ENCODE measurements around the gene CACNA1H.

Gene CACNA1H

DNA sequence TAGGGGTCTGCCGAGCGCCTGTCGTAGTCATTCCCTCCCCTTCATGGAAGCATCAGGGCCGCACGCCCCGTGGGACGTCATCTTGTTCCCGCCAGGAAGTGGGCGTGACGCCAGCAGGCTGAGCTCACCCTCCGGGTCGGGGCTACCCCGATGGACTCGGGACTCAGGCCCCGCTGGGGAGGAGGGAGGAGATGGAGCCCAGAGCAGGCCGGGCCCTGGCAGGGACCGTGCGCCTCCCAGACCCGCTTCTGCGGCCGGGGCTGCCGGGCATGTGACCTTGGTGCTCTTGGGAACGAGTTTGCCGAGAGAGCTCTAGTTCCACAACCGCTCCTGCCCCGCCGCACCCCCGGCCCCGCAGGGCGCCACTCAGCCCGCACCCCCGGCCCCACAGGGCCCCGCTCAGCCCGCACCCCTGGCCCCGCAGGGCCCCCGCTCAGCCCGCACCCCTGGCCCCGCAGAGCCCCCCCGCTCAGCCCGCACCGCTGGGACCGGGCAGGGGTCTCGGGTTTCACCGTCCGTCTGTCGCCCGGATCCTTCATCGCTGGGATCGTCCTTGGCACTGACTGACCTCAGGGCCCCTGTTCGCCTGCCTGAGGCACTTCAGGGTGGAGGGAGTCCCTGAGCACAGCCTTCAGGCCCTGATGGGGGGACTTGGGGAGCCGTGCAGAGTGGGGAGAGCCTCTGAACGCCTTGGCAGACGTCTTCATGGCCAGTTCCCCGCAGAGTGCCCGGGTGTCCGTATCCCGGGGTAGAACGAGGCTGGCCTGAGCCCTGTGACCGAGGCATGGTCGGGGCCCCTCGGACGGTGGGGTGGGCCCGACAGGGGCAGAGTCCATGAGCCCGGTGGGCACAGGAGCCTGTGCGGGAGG is 5.8 kb downstream of the CACNA1H start:
- no peak for DNase-seq (ENCODE audit: low read depth, low spot score)

DNA sequence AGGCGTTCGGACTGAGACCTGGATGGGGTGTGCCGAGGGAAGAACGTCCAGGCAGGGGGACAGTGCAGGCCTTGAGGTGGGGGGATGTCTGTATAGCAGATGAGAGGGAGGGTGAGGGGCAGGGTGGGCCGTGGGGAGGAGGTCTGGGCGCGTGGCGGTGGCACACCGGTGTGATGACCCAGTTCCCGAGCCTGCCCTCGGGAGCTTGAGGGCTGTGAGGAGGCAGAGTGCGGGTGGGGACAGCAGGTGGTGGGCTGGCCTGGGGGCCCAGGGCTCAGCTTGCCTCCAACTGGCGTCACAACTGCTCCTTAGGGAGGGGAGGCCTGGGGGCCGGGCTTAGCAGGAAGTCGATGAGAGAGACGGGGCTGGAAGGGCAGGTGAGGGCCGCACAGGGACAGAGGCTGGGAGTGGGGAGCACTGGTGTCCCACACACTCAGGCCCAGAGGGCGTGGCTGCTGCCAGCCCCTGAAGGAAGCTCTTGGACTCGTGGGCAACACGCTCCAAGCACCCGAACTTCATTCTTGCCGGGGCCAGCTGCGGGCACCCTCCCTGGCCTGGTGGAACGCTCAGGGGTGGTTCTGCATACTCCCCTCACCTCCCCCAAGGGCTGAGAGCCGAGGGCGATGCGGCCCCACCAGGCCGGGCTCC is 6.5 kb downstream of the CACNA1H start:
- DNase-seq (ENCODE audit: low read depth, low spot score), result no peak

DNA sequence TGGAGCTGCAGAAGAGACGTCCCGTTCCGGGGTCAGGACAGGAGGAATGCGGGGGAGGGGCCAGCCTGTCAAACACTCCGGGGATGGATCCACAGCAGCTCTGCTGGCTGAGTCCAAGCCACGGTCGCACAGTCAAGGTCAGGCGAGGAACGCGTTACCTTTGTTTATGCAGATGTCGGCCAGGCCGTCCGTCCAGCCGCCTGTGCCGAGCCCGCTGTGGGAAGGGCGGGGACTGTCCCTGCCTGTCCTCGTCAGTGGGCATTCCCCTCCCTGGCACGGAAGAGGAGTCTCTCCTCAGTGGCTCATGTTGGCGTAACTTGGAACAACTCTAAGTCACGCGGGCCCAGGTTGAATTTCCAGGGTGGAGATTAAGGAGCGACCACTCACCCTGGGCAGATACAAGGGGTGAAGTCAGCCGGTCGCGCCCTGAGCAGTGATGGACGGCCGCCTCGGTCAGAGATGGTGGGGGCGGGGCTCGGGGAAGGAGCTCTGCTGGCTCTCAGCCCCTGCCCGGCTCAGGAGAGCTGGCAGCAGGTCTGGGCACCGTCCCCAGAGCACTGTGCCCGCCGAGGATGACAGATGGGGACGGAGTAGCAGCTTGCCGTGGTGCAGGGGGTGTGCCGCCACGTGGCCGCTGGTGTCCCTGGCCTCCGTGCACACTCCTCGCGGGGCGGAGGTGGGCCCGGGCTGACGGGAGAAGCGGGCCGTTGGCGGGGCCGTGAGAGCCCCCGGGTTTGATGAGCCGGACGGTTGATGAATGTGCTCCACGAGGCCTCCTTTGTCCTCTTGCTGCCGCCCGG is 7.3 kb downstream of the CACNA1H start:
- DNase-seq (ENCODE audit: low read depth, low spot score), result no peak

DNA sequence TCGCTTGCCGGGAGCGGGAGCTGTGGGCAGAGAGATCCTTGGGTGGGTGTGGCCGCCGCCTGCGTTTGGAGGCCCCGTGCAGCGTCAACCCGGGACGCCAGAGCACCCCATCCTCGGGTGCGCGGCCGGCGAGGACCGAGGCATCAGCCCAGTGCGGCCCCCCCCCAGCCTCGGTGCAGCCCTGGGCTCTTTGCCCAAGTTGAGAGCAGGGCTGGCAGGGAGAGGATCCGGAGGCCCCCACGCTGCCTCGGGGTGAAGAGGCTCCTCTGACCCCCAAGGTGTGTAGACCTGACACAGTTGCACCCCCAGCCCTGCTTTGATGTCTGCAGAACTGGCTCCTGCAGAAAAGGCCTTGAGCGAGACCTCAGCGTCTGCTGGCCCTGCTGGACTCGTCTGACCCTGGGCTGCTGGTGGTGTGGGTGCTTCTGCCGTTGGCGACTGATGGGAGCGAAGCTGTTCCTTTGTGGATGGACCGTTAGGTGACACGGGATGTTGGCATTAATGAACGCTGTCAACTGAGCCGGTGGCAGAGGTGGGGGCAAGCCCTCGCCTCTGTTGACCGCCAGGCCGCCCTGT is 8.0 kb downstream of the CACNA1H start:
- no peak for DNase-seq (ENCODE audit: low read depth, low spot score)

DNA sequence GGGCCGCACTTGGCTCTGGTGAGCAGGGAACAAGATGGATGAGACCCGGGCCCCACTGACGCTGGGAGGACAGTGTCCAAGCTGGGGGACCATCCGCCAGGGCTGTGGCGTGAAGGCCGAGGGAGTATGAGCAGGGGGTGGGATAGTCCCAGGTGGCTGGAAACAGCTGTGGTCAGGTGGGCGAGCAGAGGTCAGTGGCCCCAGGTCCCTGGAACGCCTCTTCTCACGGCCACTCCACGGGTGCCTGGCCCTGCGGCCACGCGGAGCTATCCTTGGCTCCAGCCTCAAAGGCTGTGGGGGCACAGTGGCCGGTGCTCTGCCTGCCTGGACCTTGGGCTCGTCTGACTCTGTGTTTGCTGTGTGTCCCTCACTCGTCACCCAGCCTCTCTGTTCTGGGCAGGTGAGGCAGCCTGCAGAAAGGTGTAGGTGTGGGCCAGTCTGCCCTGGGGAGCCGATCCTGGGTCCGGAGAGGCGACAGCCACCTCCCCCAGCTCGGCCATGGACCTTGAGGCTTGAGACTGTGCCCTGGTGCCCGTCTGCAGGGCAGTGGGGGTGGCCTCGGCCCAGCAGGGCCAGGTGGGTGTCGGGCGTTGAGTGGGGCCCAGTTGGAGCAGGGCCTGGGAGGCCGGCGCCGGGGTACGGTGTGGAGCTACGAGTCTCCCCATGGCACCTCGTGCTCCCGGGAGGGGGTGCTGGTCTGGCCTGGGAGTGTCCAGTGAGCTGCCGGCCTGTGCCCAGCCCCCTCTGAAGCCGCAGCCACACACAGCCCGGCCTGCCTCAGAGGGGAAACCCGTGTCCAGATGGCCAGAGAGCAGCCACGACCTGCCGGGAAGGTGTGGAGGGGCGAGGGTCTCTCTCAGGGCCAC is 10.0 kb downstream of the CACNA1H start:
- no peak for DNase-seq (ENCODE audit: low read depth, low spot score)

DNA sequence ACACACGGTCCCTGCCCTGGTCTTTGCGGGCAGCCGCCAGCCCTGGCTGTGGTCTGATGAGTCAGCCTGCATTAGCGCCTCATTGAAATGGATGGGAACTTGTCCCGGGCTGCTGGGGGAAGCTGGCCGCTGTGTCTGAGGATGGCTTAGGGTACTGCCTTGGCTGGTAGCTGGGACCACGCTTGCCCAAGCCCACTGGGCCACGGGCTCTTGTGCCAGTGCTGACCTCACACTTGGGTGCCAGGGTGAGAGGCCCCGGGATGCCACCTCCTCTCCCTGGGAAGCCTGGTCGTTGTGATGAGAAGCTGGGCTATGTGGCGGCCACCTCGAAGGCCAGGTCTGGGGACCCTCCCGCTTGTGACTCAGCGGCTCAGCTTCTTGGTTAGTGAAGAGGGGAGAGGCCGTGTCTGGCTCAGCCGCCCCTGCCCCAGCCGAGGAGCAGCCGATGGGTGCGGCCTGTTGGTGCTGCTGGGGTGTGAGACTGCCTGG is 10.7 kb downstream of the CACNA1H start:
- DNase-seq (ENCODE audit: low read depth, low spot score), result no peak

DNA sequence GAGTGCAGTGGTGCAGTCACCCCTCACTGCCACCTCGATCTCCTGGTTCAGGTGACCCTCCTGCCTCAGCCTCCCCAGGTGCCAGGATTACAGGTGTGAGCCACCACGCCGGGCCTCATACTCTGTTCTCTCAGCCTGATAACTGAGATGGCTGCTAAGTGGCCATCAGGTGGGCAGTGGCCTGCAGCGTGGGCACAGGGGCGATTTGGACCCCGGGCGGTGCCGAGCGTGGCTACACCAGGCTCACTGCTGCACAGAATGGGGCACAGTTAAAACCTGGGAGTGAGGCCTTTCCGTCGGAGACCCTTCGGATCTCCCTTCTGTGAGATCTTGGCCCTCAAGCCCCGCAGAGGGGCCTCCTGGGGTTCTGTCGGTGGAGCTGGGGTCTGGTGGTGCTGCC is 11.5 kb downstream of the CACNA1H start:
- DNase-seq (ENCODE audit: low read depth, low spot score), result no peak

- no peak for DNase-seq (ENCODE audit: low read depth, low spot score)
These were observed 12.1 kb downstream of the CACNA1H start for GRCh38 chr16:1164975-1165374.

DNA sequence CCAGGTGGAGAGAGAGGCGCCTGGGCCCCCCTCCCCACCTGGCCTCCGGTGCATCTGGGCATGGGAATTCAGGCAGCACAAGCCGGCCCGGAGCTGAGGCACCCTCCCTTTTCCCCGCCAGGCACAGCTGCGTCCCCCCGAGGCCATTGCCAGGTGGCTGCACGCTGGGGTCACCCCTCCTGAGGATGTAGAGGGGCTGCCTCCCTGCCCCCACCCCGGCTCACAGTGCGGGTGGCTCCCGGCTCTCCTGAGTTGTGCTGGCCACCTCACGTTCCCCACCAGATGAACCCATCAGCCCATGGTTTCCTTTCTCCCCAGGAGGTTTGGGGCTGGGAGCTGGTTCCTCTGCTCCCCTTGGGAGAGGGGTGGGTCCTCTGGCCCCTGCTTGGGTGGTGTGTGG is 12.6 kb downstream of the CACNA1H start:
- DNase-seq (ENCODE audit: low read depth, low spot score), result no peak

- no peak for DNase-seq (ENCODE audit: low read depth, low spot score)
These were observed 14.6 kb downstream of the CACNA1H start for GRCh38 chr16:1167276-1168107.

GRCh38 chr16:1168837-1169236 is 15.9 kb downstream of the CACNA1H start:
- DNase-seq (ENCODE audit: low read depth, low spot score), result no peak

DNA sequence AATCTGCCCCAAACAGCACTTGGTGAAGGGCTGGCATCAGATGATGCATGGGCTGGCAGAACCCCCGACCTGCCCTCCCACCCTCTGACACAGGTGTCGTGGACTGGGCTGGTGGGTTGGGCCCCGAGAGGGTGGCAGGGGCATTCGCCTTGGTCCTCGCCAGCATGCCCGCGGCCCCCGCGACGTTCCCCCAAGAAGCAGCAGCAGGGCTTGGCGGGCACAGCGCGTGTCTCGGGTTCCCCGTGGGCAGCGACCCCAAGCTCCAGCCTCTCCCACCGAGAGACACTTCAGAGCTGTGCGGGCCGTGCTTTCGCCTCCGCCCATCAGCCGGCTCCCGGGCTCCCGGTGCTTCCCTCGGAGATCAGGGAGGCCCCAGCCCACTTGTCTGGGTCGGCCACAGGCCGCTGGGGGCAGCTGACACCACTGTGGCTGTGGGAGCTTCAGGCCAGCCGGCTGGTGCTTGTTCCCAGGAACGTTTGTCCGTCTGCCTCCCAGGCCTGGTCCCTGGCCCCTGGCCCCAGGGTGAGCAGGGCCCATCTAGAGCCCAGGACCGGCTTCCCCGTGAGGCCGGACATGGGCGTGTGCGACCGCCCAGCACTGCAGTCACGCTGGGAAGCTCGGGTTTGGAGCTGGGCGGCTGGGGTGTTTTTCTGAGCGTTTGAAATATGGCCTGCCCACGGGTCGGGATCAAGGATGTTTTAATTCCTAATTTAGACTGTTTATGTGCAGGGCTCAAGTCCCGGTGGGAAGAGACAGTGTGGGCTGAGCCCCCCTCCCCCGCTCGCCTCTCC is 16.6 kb downstream of the CACNA1H start:
- no peak for DNase-seq (ENCODE audit: low read depth, low spot score)

- DNase-seq (ENCODE audit: low read depth, low spot score), result no peak
These were observed 17.1 kb downstream of the CACNA1H start for GRCh38 chr16:1170076-1170418.

DNA sequence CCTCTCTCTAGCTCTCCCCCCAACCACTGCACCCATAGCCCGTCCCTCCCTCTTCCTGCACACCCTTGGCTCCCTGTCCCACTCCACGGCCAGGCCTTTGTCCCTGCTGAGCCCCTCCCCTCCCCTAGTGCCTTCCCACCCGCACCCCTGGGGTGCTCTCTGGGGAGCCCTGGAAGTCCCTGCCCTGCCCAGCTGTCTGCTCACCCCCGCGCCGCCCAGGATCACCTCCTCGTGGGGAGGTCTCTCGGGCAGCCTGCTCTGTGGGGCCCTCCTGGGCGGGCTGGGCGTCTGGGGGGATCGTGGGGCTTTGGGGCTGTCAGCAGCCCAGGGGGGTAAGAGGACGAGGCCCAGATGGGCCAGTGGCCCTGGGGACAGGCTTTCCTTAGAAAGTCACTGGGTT is 18.1 kb downstream of the CACNA1H start:
- no peak for DNase-seq (ENCODE audit: low read depth, low spot score)

DNA sequence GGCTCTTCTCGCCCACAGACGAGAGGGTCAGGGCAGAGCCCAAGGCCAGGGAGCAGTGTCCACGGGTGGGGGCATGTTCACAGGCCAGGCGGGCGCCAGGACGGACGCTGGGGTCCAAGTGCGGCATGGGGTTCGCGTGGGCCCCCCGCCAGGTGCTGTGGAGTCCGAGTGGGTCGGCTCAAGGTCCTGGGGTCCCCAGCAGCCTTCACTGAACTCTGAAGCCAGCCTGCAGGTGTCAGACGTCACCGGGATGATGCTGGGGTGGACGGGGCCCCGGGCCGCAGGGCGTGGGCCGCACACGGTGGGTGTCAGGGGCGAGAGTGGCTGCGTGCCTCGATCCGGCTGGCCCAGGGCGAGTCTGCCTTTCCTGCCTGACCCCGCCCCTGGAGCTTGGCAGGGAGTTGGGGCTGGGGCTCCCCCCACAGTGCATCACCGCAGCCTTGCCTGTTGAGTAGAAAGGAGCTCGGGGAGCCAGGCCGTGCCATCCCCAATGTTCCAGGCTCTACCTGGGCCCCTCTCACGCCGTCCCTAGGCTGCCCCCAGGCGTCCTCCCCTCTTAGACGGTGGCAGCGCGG is 19.0 kb downstream of the CACNA1H start:
- no peak for DNase-seq (ENCODE audit: low read depth, low spot score)

GRCh38 chr16:1172651-1173050 is 19.7 kb downstream of the CACNA1H start:
- no peak for DNase-seq (ENCODE audit: low read depth, low spot score)

- no peak for DNase-seq (ENCODE audit: low read depth, low spot score)
These were observed 21.0 kb downstream of the CACNA1H start for GRCh38 chr16:1173788-1174451.
